Stimulated activated naive CD8-positive, alpha-beta T cell treated with anti-CD3 and anti-CD28 coated beads, Interleukin-15, Interleukin-2, amounts not matched to agents 100 ng/mL and 50 ng/mL, for 24 hours (primary cell): ENCODE results near the gene PPP3CA.

ENCODE experiments used
- H3K27ac Mint-ChIP-seq: one replicate; pipeline ENCODE4 v1.8.0; 2021; ENCODE audit warnings: mild to moderate bottlenecking, mixed read lengths
- H3K27me3 Mint-ChIP-seq: one replicate; pipeline ENCODE4 v1.8.0; 2021; ENCODE audit warnings: mixed read lengths
- H3K36me3 Mint-ChIP-seq: one replicate; pipeline ENCODE4 v1.8.0; 2021; ENCODE audit warnings: low read depth, mixed read lengths
- H3K4me1 Mint-ChIP-seq: one replicate; pipeline ENCODE4 v1.8.0; 2021; ENCODE audit warnings: low read depth, mixed read lengths
- H3K4me3 Mint-ChIP-seq: one replicate; pipeline ENCODE4 v1.8.0; 2021; ENCODE audit warnings: mild to moderate bottlenecking, mixed read lengths
- H3K9me3 Mint-ChIP-seq: one replicate; pipeline ENCODE4 v1.8.0; 2021; ENCODE audit warnings: mixed read lengths

PPP3CA gene

DNA sequence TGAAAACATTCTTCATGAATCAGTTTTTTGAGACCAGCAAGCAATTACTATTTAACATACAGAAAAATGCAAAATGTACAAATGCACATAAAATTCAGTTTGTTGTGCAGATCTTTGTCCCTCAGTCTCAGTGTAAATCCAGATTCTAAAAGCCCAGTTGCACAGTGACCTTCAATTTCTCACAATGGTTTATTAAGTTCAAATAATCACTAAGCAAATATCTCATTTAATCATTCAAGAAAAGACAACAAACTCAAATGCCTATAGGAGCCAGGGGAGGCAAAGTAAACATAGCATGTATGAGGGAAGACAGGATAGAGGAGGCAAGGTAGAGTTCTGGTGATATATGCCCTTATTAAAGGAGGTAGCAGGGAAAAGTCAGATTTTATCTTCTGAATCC is 82.8 kb downstream of the PPP3CA start:
- Mint-ChIP-seq H3K4me1 (peaks cover 49% of the 10 kb centered on the region), H3K27ac (no peak overlapping the region), H3K4me3 (no peak overlapping the region)

GRCh38 chr4:101262683-101263082 is 84.6 kb downstream of the PPP3CA start:
- Mint-ChIP-seq H3K27me3 (no peaks in the 10 kb centered on the region), H3K4me1 (peaks cover 65% of the 10 kb centered on the region), H3K4me3 (no peak overlapping the region), H3K9me3 (no peaks in the 10 kb centered on the region), H3K36me3 (no peaks in the 10 kb centered on the region), H3K27ac (no peak overlapping the region)

More for the DNA sequence above, 82.8 kb downstream of the PPP3CA start:
- Mint-ChIP-seq H3K36me3 (no peaks in the 10 kb centered on the region), H3K9me3 (no peaks in the 10 kb centered on the region), H3K27me3 (no peaks in the 10 kb centered on the region)

DNA sequence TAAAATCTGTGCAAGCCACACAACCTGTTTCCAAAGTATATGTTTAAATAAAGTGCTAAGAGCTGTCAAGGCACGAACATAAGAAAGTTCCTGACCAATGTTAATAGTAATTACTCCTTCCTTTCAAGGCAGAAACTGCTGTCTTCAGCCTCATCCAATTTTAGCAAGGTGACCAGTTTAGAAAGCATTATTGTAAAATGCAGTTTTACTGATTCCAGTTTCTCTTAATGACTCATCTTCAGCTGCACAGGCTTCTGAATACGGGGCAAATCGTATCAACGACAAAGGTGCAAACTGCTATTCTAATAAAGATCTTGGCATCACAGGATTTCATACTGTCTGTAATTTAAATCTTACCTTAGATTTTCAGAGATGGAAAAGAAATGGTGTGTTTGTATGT is 87.5 kb downstream of the PPP3CA start:
- Mint-ChIP-seq H3K9me3 (no peaks in the 10 kb centered on the region), H3K27ac (no peak overlapping the region), H3K4me3 (no peak overlapping the region), H3K4me1 (peaks cover 62% of the 10 kb centered on the region), H3K27me3 (no peaks in the 10 kb centered on the region), H3K36me3 (no peaks in the 10 kb centered on the region)

GRCh38 chr4:101258883-101259282 is 88.4 kb downstream of the PPP3CA start:
- Mint-ChIP-seq H3K36me3 (no peaks in the 10 kb centered on the region), H3K4me3 (no peak overlapping the region), H3K27me3 (no peaks in the 10 kb centered on the region), H3K9me3 (no peaks in the 10 kb centered on the region), H3K4me1 (peaks cover 56% of the 10 kb centered on the region), H3K27ac (no peak overlapping the region)

GRCh38 chr4:101256222-101256621 is 91.1 kb downstream of the PPP3CA start:
- H3K36me3 Mint-ChIP-seq: no peaks in the 10 kb centered on the region
- H3K9me3 Mint-ChIP-seq: no peaks in the 10 kb centered on the region
- H3K4me3 Mint-ChIP-seq: no peak overlapping the region
- peaks cover 59% of the 10 kb centered on the region for H3K4me1 Mint-ChIP-seq
- H3K27me3 Mint-ChIP-seq: no peaks in the 10 kb centered on the region
- no peak overlapping the region for H3K27ac Mint-ChIP-seq

GRCh38 chr4:101254776-101255175 is 92.5 kb downstream of the PPP3CA start:
- no peaks in the 10 kb centered on the region for H3K27me3 Mint-ChIP-seq
- peaks cover 46% of the 10 kb centered on the region for H3K4me1 Mint-ChIP-seq
- no peaks in the 10 kb centered on the region for H3K9me3 Mint-ChIP-seq
- H3K27ac Mint-ChIP-seq: no peak overlapping the region
- H3K36me3 Mint-ChIP-seq: no peaks in the 10 kb centered on the region
- H3K4me3 Mint-ChIP-seq: no peak overlapping the region

- Mint-ChIP-seq H3K36me3 (no peaks in the 10 kb centered on the region), H3K27ac (no peak overlapping the region)
Measured at GRCh38 chr4:101253121-101253520, 94.2 kb downstream of the PPP3CA start.

GRCh38 chr4:101252721-101253120 is 94.6 kb downstream of the PPP3CA start:
- Mint-ChIP-seq H3K27ac (peak overlapping the region; percentile 36), H3K4me3 (no peak overlapping the region), H3K27me3 (no peaks in the 10 kb centered on the region), H3K36me3 (no peaks in the 10 kb centered on the region), H3K4me1 (peaks cover 28% of the 10 kb centered on the region), H3K9me3 (no peaks in the 10 kb centered on the region)

More at GRCh38 chr4:101253121-101253520, 94.2 kb downstream of the PPP3CA start:
- no peaks in the 10 kb centered on the region for H3K27me3 Mint-ChIP-seq
- H3K4me3 Mint-ChIP-seq: no peak overlapping the region
- no peaks in the 10 kb centered on the region for H3K9me3 Mint-ChIP-seq
- peaks cover 31% of the 10 kb centered on the region for H3K4me1 Mint-ChIP-seq

- H3K4me3 Mint-ChIP-seq: no peak overlapping the region
- H3K27ac Mint-ChIP-seq: no peak overlapping the region
- no peaks in the 10 kb centered on the region for H3K27me3 Mint-ChIP-seq
- H3K4me1 Mint-ChIP-seq: peaks cover 24% of the 10 kb centered on the region
- no peaks in the 10 kb centered on the region for H3K36me3 Mint-ChIP-seq
- H3K9me3 Mint-ChIP-seq: no peaks in the 10 kb centered on the region
Measured at GRCh38 chr4:101251261-101251660, 96.1 kb downstream of the PPP3CA start.

GRCh38 chr4:101244349-101244748 is 103.0 kb downstream of the PPP3CA start:
- Mint-ChIP-seq H3K9me3 (no peaks in the 10 kb centered on the region), H3K36me3 (peaks cover 4% of the 10 kb centered on the region), H3K27ac (no peak overlapping the region), H3K4me3 (no peak overlapping the region), H3K27me3 (no peaks in the 10 kb centered on the region), H3K4me1 (peaks cover 13% of the 10 kb centered on the region)

DNA sequence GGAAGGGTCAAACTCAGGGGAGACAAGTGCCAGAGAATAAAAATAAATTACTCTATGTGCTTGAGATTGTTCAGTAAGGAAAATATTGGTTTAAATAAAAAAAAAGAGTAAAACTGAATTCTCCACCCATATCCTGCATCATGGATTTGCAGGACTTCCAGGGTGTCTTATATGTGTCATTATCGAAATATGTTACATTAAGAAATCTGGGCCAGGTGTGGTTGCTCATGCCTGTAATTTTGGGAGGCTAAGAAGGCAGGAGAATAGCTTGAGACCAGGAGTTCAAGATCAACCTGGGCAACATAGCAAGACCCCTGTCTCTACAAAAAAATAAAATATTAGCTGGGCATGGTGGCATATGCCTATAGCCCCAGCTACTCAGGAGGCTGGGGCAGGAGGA is 104.9 kb downstream of the PPP3CA start:
- H3K4me1 Mint-ChIP-seq: peaks cover 23% of the 10 kb centered on the region
- H3K4me3 Mint-ChIP-seq: no peak overlapping the region
- no peaks in the 10 kb centered on the region for H3K27me3 Mint-ChIP-seq
- H3K27ac Mint-ChIP-seq: no peak overlapping the region
- no peaks in the 10 kb centered on the region for H3K9me3 Mint-ChIP-seq
- H3K36me3 Mint-ChIP-seq: peaks cover 4% of the 10 kb centered on the region

GRCh38 chr4:101240099-101240498 is 107.2 kb downstream of the PPP3CA start:
- Mint-ChIP-seq H3K36me3 (peaks cover 4% of the 10 kb centered on the region), H3K4me1 (peaks cover 29% of the 10 kb centered on the region), H3K27ac (no peak overlapping the region), H3K27me3 (no peaks in the 10 kb centered on the region), H3K9me3 (no peaks in the 10 kb centered on the region), H3K4me3 (no peak overlapping the region)

GRCh38 chr4:101239665-101240064 is 107.7 kb downstream of the PPP3CA start:
- Mint-ChIP-seq H3K36me3 (peaks cover 4% of the 10 kb centered on the region), H3K4me3 (no peak overlapping the region), H3K9me3 (no peaks in the 10 kb centered on the region), H3K27me3 (no peaks in the 10 kb centered on the region), H3K4me1 (peaks cover 29% of the 10 kb centered on the region), H3K27ac (no peak overlapping the region)

DNA sequence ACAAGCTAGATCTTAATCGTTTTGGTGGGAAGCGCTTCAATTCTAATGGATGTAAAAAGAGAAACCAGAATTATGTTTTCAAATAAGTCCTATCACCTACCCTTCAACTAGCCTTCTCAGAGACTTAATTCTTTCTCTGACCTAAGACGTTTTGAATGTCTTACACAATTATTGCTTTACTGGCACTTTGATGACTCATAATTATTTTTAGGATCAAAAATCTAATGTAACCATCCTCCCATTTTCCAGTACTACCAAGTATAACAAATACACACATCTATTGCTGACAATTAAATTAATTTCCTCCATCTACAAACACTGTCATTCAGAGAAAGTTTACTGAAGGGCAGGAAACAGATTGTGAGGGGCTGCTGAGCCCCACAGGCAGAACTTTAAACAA is 108.6 kb downstream of the PPP3CA start:
- Mint-ChIP-seq H3K36me3 (no peaks in the 10 kb centered on the region), H3K4me1 (peaks cover 33% of the 10 kb centered on the region), H3K4me3 (no peak overlapping the region), H3K27me3 (no peaks in the 10 kb centered on the region), H3K27ac (no peak overlapping the region), H3K9me3 (no peaks in the 10 kb centered on the region)

DNA sequence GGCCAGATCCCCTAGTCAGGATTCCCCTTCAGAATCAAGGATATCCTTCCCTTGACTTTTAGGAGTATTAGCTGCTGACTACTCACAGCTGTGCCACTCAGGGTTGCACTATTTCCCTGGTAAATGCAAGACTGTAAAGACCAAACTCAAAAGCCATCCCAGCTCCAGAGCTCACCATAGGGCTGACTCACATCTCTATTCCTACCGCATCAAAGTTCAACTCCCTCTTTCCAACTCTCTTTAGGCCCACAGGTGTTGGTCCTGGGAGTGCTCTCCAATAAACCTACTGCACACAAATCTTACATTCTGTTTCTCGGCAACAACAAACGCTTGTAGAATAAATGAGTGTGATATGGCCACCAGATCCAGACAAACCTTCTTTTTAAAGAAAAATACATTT is 109.6 kb downstream of the PPP3CA start:
- H3K27me3 Mint-ChIP-seq: no peaks in the 10 kb centered on the region
- H3K9me3 Mint-ChIP-seq: no peaks in the 10 kb centered on the region
- peaks cover 34% of the 10 kb centered on the region for H3K4me1 Mint-ChIP-seq
- H3K4me3 Mint-ChIP-seq: no peak overlapping the region
- no peaks in the 10 kb centered on the region for H3K36me3 Mint-ChIP-seq
- no peak overlapping the region for H3K27ac Mint-ChIP-seq

- Mint-ChIP-seq H3K4me3 (no peak overlapping the region), H3K36me3 (no peaks in the 10 kb centered on the region), H3K4me1 (peaks cover 44% of the 10 kb centered on the region), H3K27me3 (no peaks in the 10 kb centered on the region), H3K27ac (no peak overlapping the region), H3K9me3 (no peaks in the 10 kb centered on the region)
Measured at GRCh38 chr4:101236097-101236496, 111.2 kb downstream of the PPP3CA start.
